Activated T-helper 17 cell treated with anti-CD3 and anti-CD28 coated beads, Interleukin-2, amount 50 U/mL, for 72 hours (primary cell): Measurements from ENCODE around the gene ZC3HAV1. TPM values are rescaled to one million over a fixed set of nuclear protein-coding genes. Genes with fewer than 3 reads are reported as not detected.
"Not testable (repeated sequence)": the region's sequence is repeated elsewhere in the genome, so short reads cannot be mapped to it uniquely, and the experiment has no call there.

Source experiments
- ATAC-seq: fragments of 150-1000 bp; cut with Tn5 transposase; replicated peaks from 2 replicates; pipeline ENCODE4 v1.10.0; 2021; ENCODE audit warnings: mild to moderate bottlenecking, moderate library complexity
- H3K27ac Mint-ChIP-seq: one replicate; pipeline ENCODE4 v1.8.0; 2022; ENCODE audit warnings: mixed read lengths
- H3K27me3 Mint-ChIP-seq: one replicate; pipeline ENCODE4 v1.8.0; 2022; ENCODE audit warnings: mixed read lengths
- H3K36me3 Mint-ChIP-seq: one replicate; pipeline ENCODE4 v1.8.0; 2022; ENCODE audit warnings: low read depth, mild to moderate bottlenecking, mixed read lengths
- H3K4me1 Mint-ChIP-seq: one replicate; pipeline ENCODE4 v1.8.0; 2022; ENCODE audit warnings: mixed read lengths
- H3K4me3 Mint-ChIP-seq: one replicate; pipeline ENCODE4 v1.8.0; 2022; ENCODE audit warnings: mild to moderate bottlenecking, mixed read lengths
- H3K9me3 Mint-ChIP-seq: one replicate; pipeline ENCODE4 v1.8.0; 2022; ENCODE audit warnings: mixed read lengths
- total RNA-seq, 2 donors: library from RNA; stranded (reverse); gene quantifications; one replicate each; pipeline ENCODE4 v1.2.3, GENCODE V29; 2022

Gene ZC3HAV1
- total RNA-seq, 2 donors from 2014 or later: 111 to 150 TPM

DNA sequence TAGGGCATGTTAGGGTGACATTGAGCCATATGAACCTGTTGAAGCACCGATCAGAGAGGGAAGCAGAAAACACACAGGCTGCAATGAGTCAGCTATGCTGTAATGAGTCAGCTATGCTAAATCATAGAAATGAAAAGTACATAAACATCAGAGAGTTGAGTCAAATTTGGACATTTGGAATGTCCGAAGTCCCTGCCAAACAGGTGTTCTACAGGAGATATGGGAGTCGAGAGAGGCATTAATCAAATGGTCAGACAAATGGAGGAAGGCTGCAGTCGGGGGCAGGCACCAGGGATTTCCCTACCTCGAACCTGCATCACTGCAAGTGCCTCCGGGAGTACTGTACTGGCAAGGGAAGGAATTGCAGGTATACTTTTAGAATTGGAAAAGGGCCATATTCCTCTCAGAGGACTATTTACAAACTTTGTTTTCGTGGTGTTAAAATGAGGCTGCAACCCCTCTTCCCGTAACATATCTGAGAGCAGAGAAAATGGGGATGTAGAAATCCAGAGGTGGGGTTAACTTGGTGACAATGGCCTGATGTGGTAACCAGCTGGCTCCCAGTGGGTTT is 8.8 kb upstream of the ZC3HAV1 start:
- peak; percentile 85 for ATAC-seq
- H3K27ac Mint-ChIP-seq: peak overlapping the region; percentile 85
- peak overlapping the region; percentile 77 for H3K4me3 Mint-ChIP-seq
- H3K36me3 Mint-ChIP-seq: no peaks in the 10 kb centered on the region
- peaks cover 24% of the 10 kb centered on the region for H3K4me1 Mint-ChIP-seq
- no peaks in the 10 kb centered on the region for H3K27me3 Mint-ChIP-seq
- H3K9me3 Mint-ChIP-seq: no peaks in the 10 kb centered on the region

GRCh38 chr7:139117599-139118233 is 8.2 kb upstream of the ZC3HAV1 start:
- H3K36me3 Mint-ChIP-seq: no peaks in the 10 kb centered on the region
- H3K9me3 Mint-ChIP-seq: no peaks in the 10 kb centered on the region
- ATAC-seq: no peak
- no peaks in the 10 kb centered on the region for H3K27me3 Mint-ChIP-seq
- H3K27ac Mint-ChIP-seq: peak overlapping the region; percentile 85
- H3K4me1 Mint-ChIP-seq: peaks cover 30% of the 10 kb centered on the region
- H3K4me3 Mint-ChIP-seq: peak overlapping the region; percentile 77

- Mint-ChIP-seq H3K27ac (peak overlapping the region; percentile 85), H3K9me3 (peaks cover under 1% of the 10 kb centered on the region), H3K4me3 (no peak overlapping the region), H3K36me3 (peaks cover 2% of the 10 kb centered on the region), H3K4me1 (peaks cover 34% of the 10 kb centered on the region), H3K27me3 (no peaks in the 10 kb centered on the region)
- ATAC-seq: no peak
These were observed 7.5 kb upstream of the ZC3HAV1 start for GRCh38 chr7:139116999-139117398.

GRCh38 chr7:139115104-139115503 is 5.6 kb upstream of the ZC3HAV1 start:
- Mint-ChIP-seq H3K9me3 (peaks cover 5% of the 10 kb centered on the region), H3K4me3 (no peak overlapping the region), H3K27me3 (no peaks in the 10 kb centered on the region), H3K4me1 (peaks cover 48% of the 10 kb centered on the region), H3K36me3 (peaks cover 11% of the 10 kb centered on the region), H3K27ac (no peak overlapping the region)
- ATAC-seq: no peak

DNA sequence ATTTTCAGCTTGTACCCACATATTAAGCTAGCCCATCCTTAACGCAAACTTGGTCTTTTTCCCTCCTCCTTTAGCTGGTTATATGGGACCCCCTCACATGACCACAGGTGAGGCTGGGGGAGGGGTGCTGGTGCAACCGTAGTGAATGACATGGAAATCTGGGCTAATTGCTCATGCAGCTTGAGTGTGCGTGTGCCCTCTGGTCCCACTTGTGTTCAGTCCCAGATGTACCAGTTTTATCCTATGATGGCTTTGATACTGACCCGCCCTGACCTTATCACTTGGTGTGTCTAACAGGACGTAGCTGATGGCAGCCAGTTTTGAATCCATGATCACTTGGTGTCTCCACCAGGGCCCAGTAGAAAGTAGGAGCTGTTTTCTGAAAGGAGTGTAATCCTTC is 5.1 kb upstream of the ZC3HAV1 start:
- H3K27ac Mint-ChIP-seq: no peak overlapping the region
- H3K4me1 Mint-ChIP-seq: peaks cover 48% of the 10 kb centered on the region
- H3K27me3 Mint-ChIP-seq: no peaks in the 10 kb centered on the region
- H3K4me3 Mint-ChIP-seq: no peak overlapping the region
- ATAC-seq: no peak
- H3K9me3 Mint-ChIP-seq: peaks cover 5% of the 10 kb centered on the region
- peaks cover 16% of the 10 kb centered on the region for H3K36me3 Mint-ChIP-seq

DNA sequence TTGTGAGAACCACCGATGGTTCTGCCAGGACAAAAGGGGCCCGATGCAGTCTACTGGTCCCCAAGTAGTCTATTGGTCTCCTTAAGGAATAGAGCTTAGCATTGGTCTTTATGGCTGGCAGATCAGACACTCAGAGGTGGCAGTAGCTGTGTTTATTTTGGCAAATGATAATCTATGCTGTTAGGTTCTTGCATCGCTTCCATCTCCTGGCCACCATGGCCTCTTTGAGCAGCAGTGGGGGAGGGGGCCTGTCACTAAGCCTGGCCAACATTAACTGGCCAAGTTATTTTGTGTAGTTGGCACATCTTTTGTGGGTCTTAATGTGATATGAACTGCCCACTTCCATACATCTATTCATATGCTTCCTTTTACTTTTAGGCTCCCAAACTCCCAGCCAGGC is 4.5 kb upstream of the ZC3HAV1 start:
- Mint-ChIP-seq H3K27ac (no peak overlapping the region), H3K36me3 (peaks cover 22% of the 10 kb centered on the region), H3K4me3 (no peak overlapping the region), H3K9me3 (peaks cover 5% of the 10 kb centered on the region), H3K4me1 (peaks cover 45% of the 10 kb centered on the region), H3K27me3 (no peaks in the 10 kb centered on the region)
- no peak for ATAC-seq

DNA sequence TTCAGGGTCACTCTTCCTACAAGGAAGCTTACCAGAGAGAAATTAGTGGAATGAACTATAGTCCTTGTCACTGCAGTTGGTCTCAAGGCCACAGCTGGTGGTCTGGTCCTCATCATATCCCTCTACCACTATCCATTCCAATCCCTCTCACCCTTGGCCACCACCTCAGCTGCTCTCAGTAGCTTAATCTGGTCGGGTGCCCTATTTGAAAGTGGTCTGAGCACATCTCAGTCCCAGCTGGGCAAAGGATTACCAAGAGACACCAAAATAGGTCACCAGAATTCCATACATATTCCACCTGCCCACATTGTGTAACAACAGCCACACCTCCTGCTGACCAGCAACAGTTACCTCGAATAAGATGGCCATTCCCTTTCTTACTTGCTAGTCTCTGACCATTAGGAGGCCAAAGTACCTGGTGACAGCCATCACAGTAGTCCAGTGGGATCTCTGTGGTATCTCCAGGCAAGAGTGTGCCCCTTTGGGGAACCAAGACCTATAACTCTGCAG is 3.3 kb upstream of the ZC3HAV1 start:
- peaks cover 33% of the 10 kb centered on the region for H3K36me3 Mint-ChIP-seq
- H3K4me3 Mint-ChIP-seq: peak overlapping the region; percentile 99
- ATAC-seq: no peak
- peak overlapping the region; percentile 94 for H3K27ac Mint-ChIP-seq
- peaks cover 36% of the 10 kb centered on the region for H3K4me1 Mint-ChIP-seq
- H3K9me3 Mint-ChIP-seq: peaks cover 5% of the 10 kb centered on the region
- H3K27me3 Mint-ChIP-seq: no peaks in the 10 kb centered on the region

GRCh38 chr7:139112316-139112715 is 2.8 kb upstream of the ZC3HAV1 start:
- Mint-ChIP-seq H3K27ac (peak overlapping the region; percentile 94), H3K27me3 (no peaks in the 10 kb centered on the region), H3K36me3 (peaks cover 37% of the 10 kb centered on the region), H3K4me3 (peak overlapping the region; percentile 99), H3K4me1 (peaks cover 31% of the 10 kb centered on the region), H3K9me3 (peaks cover 5% of the 10 kb centered on the region)
- ATAC-seq: no peak

GRCh38 chr7:139111811-139112301 is 2.3 kb upstream of the ZC3HAV1 start:
- ATAC-seq: no peak
- Mint-ChIP-seq H3K4me3 (peak overlapping the region; percentile 99), H3K9me3 (peaks cover 5% of the 10 kb centered on the region), H3K36me3 (peaks cover 42% of the 10 kb centered on the region), H3K27ac (peak overlapping the region; percentile 94), H3K4me1 (peaks cover 26% of the 10 kb centered on the region), H3K27me3 (no peaks in the 10 kb centered on the region)

DNA sequence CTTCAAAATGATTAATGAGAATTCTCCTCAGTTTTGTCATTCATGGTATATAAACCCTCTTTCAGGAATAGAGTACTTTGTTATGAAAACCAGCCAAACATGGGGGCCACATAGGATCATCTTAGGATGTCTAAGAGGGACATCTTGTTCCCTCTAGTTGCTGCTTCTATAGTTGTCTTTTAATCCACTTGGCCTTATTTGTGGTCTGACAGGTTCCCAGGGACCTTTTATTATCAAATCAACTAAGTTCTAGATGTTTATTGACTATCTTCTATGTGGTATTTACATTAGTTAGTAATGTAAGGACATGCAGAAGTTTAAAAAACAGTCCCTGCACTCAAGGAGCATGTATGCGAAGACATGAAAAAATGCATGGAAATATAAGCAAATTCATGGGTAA is 1.6 kb upstream of the ZC3HAV1 start:
- ATAC-seq: no peak
- H3K27ac Mint-ChIP-seq: peak overlapping the region; percentile 94

DNA sequence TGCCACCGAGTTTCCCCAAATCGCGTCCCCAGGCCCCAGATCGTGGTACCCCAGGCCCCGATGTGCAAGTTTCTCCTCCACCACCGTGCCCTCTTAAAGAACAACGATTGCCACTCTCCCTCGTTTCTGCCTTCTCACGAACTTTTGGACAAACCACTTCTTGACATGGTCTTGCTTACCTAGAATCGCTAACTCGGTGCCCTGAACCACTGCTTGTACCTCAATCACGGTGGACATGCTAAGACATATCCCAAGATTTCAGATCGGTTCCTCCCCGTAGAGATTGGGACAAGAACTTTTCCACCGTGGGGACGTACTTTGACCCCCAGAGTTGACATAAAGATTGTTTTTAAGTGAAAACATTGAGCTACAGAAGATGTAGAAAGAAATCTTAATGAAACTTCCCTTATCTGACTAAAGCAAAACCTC is 477 bp upstream of the ZC3HAV1 start:
- no peak for ATAC-seq
- Mint-ChIP-seq H3K27ac (peak overlapping the region; percentile 94), H3K4me3 (peak overlapping the region; percentile 99), H3K36me3 (peaks cover 61% of the 10 kb centered on the region), H3K4me1 (peaks cover 25% of the 10 kb centered on the region), H3K27me3 (no peaks in the 10 kb centered on the region), H3K9me3 (peaks cover 5% of the 10 kb centered on the region)

More for the DNA sequence above, 1.6 kb upstream of the ZC3HAV1 start:
- H3K4me3 Mint-ChIP-seq: peak overlapping the region; percentile 99
- no peaks in the 10 kb centered on the region for H3K27me3 Mint-ChIP-seq
- peaks cover 5% of the 10 kb centered on the region for H3K9me3 Mint-ChIP-seq
- peaks cover 25% of the 10 kb centered on the region for H3K4me1 Mint-ChIP-seq
- H3K36me3 Mint-ChIP-seq: peaks cover 49% of the 10 kb centered on the region

GRCh38 chr7:139108266-139109187 is 993 bp downstream of the ZC3HAV1 start:
- Mint-ChIP-seq H3K36me3 (peaks cover 75% of the 10 kb centered on the region), H3K9me3 (peaks cover 5% of the 10 kb centered on the region), H3K27me3 (no peaks in the 10 kb centered on the region), H3K27ac (peak overlapping the region; percentile 94), H3K4me3 (peak overlapping the region; percentile 99), H3K4me1 (peaks cover 27% of the 10 kb centered on the region)
- no peak for ATAC-seq

DNA sequence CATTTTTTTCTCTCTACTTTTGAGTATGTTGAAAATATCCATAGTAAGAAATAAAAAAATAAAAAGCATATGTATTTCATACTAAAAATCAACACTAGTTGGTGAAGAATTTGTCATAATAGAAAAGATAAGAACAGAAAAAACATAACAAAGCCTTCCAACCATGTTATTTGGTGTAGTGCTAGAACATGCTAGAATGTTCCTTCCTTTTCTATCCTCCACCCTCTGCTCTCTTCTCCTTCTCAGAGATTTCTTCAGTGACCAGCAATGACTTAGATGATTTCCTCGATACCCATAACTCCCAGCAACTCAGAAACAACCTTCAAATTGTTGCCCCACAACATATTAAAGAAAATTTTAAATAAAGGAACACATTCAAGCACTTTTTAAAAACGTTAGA is 2.6 kb downstream of the ZC3HAV1 start:
- H3K27me3 Mint-ChIP-seq: no peaks in the 10 kb centered on the region
- H3K4me3 Mint-ChIP-seq: peak overlapping the region; percentile 99
- H3K9me3 Mint-ChIP-seq: peaks cover 5% of the 10 kb centered on the region
- peaks cover 86% of the 10 kb centered on the region for H3K36me3 Mint-ChIP-seq
- H3K27ac Mint-ChIP-seq: peak overlapping the region; percentile 94
- no peak for ATAC-seq
- H3K4me1 Mint-ChIP-seq: peaks cover 24% of the 10 kb centered on the region

GRCh38 chr7:139106227-139106626 is 3.3 kb downstream of the ZC3HAV1 start:
- H3K27me3 Mint-ChIP-seq, ATAC-seq, H3K9me3 Mint-ChIP-seq: not testable (repeated sequence)
- Mint-ChIP-seq H3K4me1 (peaks cover 17% of the 10 kb centered on the region), H3K4me3 (peak overlapping the region; percentile 99), H3K36me3 (peaks cover 86% of the 10 kb centered on the region), H3K27ac (peak overlapping the region; percentile 94)
